Frontal cortex (tissue), 4 donors: Measurements from ENCODE around the gene TMEM138. TPM values are rescaled to one million over a fixed set of nuclear protein-coding genes. Genes with fewer than 3 reads are reported as not detected.

Experiments used
- DNase-seq, 2 donors: peaks; one replicate each; pipeline ENCODE4 v3.0.0; 2012; ENCODE audit warnings: low spot score in 2 of 2
- FAIRE-seq: peaks from 2 replicates; lab custom pipeline; 2012; peaks lifted over from hg19 to GRCh38; lab: Jason Lieb, UNC
- total RNA-seq: library from RNA; depleted of rRNA; stranded (reverse); fragments of >200 nt; gene quantifications from one replicate; pipeline ENCODE4 v1.2.3, GENCODE V29; 2014
- donor health status: control.
- donor health status: control.
- donor health status: control.

TMEM138 gene
- total RNA-seq, 1 donor from 2014 or later = 28.5 TPM

GRCh38 chr11:61401173-61401572, 39.0 kb downstream of the TMEM138 start:
- FAIRE-seq (no peak), DNase-seq (no peak)

DNA sequence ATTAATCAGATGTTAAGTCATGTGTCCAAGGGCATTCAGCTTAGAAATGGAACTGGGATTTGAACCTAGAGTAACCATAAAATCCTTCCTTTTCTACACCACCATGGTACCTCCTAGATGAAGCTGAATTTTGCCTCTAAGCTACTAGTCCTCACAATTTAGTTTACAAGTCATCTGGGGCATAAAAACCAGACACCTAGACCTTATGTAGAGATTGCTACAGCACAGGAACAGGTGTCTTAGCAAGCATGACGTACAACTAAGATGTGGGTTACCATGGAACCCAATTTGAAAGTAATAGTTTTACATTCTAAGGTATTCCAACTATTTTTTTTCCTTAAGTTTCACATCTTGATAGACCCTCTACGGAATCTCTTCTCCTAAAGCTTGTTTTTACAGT, 39.4 kb downstream of the TMEM138 start:
- FAIRE-seq = no peak
- no peak for DNase-seq

- FAIRE-seq = no peak
Measured at GRCh38 chr11:61403658-61404057, 41.5 kb downstream of the TMEM138 start.

DNA sequence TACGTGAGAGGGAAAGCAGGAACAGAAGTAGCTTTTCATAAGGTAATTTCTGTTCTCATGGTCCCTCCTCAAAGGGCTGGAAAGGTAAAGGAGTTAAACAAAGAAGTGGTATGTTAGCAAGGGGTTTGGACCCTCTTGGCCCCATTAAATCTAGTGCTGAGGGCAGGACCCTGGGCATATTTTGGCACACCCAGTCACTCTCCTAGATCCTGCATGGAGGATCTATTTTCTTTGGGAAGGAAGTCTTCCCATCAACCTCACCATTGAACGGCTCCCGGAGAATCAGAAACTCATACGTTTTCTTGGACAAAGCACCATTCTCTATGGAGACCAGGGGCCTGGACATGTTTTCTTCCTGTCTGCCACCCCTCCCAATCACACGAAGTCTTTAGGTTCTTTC, 41.9 kb downstream of the TMEM138 start:
- DNase-seq (no peak), FAIRE-seq (no peak)

More at GRCh38 chr11:61403658-61404057, 41.5 kb downstream of the TMEM138 start:
- DNase-seq = no peak

GRCh38 chr11:61404641-61405040, 42.5 kb downstream of the TMEM138 start:
- no peak for FAIRE-seq
- no peak for DNase-seq

DNA sequence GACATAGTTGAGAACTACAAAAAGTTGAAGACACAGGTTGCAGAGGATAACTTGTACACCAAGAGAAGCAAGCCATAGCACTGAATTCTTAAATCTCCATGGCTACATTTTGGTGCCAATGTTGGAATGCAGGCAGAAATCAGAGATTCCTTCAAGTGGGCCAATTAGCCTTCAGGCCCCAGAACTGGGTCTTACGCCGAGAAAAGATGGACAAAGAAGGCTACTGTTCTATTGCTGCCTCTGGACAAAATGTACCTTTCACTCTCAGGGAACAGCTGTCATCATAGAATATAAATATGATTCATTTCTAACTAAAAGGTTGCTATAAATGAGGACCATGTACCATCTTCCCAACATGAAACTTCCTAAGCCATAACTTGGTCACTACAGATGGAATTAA, 43.9 kb downstream of the TMEM138 start:
- FAIRE-seq = no peak
- DNase-seq = peak in 1 of 2 donors; percentile 35

DNA sequence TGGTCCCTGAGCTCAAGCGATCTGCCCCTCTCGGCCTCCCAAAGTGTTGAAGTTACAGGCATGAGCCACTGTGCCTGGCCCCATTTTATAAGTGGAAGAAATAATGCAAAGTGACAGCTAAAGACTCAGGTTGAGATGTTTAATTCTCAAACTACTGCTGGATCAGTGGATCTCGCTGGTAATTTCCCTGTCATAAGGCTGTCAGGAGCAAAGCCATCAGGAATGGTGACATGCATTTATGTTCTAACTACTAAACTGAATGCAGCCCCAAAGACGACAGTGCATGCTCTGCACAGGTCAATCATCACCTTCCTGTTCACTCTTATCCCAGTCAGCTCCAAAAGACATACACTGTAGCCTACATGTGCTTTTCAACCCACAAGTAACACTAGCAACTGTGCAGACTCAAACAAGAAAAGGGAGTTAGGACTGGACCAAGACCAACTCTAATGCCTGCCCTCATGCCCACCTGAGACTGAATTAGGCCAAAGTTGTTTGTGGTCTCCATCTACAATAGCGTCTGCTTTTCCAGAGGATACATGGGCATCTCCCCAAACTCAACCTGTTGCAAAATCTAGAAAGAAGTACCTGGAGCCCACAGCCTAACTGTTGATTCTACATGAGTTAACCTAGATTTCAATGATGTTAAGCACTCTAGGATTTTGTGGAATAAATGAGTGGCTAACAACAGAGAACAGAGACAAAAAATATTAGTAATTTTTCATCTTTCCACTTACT, 45.0 kb downstream of the TMEM138 start:
- no peak for DNase-seq
- FAIRE-seq = no peak

- DNase-seq (no peak), FAIRE-seq (no peak)
Measured at GRCh38 chr11:61411589-61411988, 49.4 kb downstream of the TMEM138 start.

DNA sequence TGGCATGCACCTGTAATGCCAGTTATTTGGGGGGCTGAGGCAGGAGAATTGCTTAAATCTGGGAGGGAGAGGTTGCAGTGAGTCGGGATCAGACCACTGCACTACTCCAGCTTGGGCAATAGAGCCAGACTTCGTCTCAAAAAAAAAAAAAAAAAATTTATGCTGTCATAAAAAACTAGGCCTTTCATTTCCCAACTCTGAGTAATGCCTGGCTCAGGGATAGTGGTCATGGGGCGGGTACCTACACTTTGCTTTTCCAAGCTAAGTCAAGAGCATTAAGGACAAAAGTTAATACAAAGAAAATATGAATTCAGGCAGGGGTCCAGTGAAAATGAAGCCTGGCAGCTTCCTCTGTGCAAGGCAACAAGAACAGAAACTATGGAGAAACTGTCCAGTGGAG, 51.3 kb downstream of the TMEM138 start:
- DNase-seq (no peak), FAIRE-seq (no peak)

GRCh38 chr11:61414547-61414946, 52.4 kb downstream of the TMEM138 start:
- FAIRE-seq (no peak), DNase-seq (no peak)

DNA sequence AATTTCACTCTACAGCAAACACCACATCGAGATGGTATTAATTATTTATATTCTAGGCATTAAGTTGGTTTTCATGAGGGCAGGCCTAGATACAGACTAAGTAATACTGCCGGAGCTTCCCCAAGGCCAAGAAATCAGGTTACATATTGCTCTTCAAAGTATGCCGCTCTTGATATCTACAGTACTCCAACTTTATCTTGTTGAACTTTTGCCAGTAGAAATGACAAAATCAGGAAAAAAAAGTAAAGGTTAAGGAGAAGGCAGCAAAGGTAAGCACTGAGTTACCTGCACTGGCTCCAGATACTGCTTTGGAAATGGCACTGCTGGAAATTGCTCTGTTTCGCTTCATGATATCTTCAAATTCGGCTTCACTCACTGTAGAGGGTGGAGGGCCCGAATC, 53.2 kb downstream of the TMEM138 start:
- no peak for DNase-seq
- no peak for FAIRE-seq

GRCh38 chr11:61416941-61417340, 54.8 kb downstream of the TMEM138 start:
- FAIRE-seq (no peak), DNase-seq (no peak)

- DNase-seq = no peak
- FAIRE-seq = no peak
Measured at GRCh38 chr11:61417670-61418069, 55.5 kb downstream of the TMEM138 start.

- FAIRE-seq = no peak
- DNase-seq = no peak
Measured at GRCh38 chr11:61418136-61418535, 56.0 kb downstream of the TMEM138 start.

Other genes starting within 250 kb of the TMEM138 start
- 4.5 TPM for gene VPS37C, start 200.9 kb upstream of the TMEM138 start, total RNA-seq
- gene PGA3, start 158.9 kb upstream of the TMEM138 start, total RNA-seq = not detected
- gene PGA4, start 140.0 kb upstream of the TMEM138 start, total RNA-seq = 0.82 TPM
- gene PGA5, start 121.2 kb upstream of the TMEM138 start, total RNA-seq = 0.82 TPM
- gene VWCE, start 67.1 kb upstream of the TMEM138 start, total RNA-seq = 2.0 TPM
- 223 TPM for gene DDB1, start 29.3 kb upstream of the TMEM138 start, total RNA-seq
- 7.7 TPM for gene TKFC, start 29.1 kb upstream of the TMEM138 start, total RNA-seq
- gene CYB561A3, start 492 bp upstream of the TMEM138 start, total RNA-seq = 4.9 TPM
- gene TMEM216, start 30.2 kb downstream of the TMEM138 start, total RNA-seq = 10.2 TPM
- 15.5 TPM for gene CPSF7, start 67.6 kb downstream of the TMEM138 start, total RNA-seq
- 68.5 TPM for gene SDHAF2, start 67.8 kb downstream of the TMEM138 start, total RNA-seq
- 2.9 TPM for gene LRRC10B, start 146.4 kb downstream of the TMEM138 start, total RNA-seq
- gene SYT7, start 218.7 kb downstream of the TMEM138 start, total RNA-seq = 14.7 TPM